Epithelial cell of proximal tubule (primary cell): ENCODE data around the gene CLCA4. TPM values are rescaled to one million over a fixed set of nuclear protein-coding genes. Genes with fewer than 3 reads are reported as not detected.
"Not testable (repeated sequence)": the region's sequence is repeated elsewhere in the genome, so short reads cannot be mapped to it uniquely, and the experiment has no call there.

Experiments used
- DNase-seq: peaks from one replicate; pipeline ENCODE4 v3.0.0-alpha.2; 2011; ENCODE audit warnings: low read depth
- H3K4me3 ChIP-seq: 2 replicates; pipeline ENCODE4 v1.5.1; 2011; ENCODE audit warnings: low read depth, mild to moderate bottlenecking, low read length
- CTCF ChIP-seq: conservative IDR thresholded peaks from 2 replicates; pipeline ENCODE4 v1.5.1; 2012; ENCODE audit warnings: low read depth, mild to moderate bottlenecking, low read length
- total RNA-seq: library from RNA; depleted of rRNA; stranded (reverse); fragments of >200 nt; gene quantifications from 2 replicates; pipeline ENCODE4 v1.2.3, GENCODE V29; 2015

CLCA4 gene
- total RNA-seq = not detected in 2 replicates

GRCh38 chr1:86546787-86547221 lies at the start of gene CLCA4:
Gene CLCA4, plus strand, starts transcription at chr1:86547078. Its CDS starts 42 bp downstream, at chr1:86547120.
- no peak for TF ChIP-seq CTCF
- H3K4me3 ChIP-seq = no peak within 1 kb of the TSS
- no peak for DNase-seq

GRCh38 chr1:86498281-86498680 lies 48.6 kb upstream of the CLCA4 start:
- H3K4me3 ChIP-seq = no peak overlapping the region
- TF ChIP-seq CTCF = no peak
- DNase-seq = no peak

GRCh38 chr1:86499987-86500593 lies 46.8 kb upstream of the CLCA4 start:
- no peak for TF ChIP-seq CTCF
- DNase-seq = no peak
- no peak overlapping the region for H3K4me3 ChIP-seq

- no peak overlapping the region for H3K4me3 ChIP-seq
- no peak for DNase-seq
- no peak for TF ChIP-seq CTCF
These were observed 46.2 kb upstream of the CLCA4 start for GRCh38 chr1:86500714-86501113.

GRCh38 chr1:86502125-86502646 lies 44.7 kb upstream of the CLCA4 start:
- TF ChIP-seq CTCF = peak; percentile 60
- H3K4me3 ChIP-seq = peak overlapping the region; percentile 41
- DNase-seq = not testable (repeated sequence)

GRCh38 chr1:86502721-86503405 lies 44.0 kb upstream of the CLCA4 start:
- TF ChIP-seq CTCF = no peak
- no peak for DNase-seq
- H3K4me3 ChIP-seq = peak overlapping the region; percentile 41
